Muscle of leg (tissue), 11 donors: ENCODE data around the gene LGI2. TPM values are rescaled to one million over a fixed set of nuclear protein-coding genes. Genes with fewer than 3 reads are reported as not detected.

Experiments used
- DNase-seq: peaks from one replicate; pipeline ENCODE4 v3.0.0; 2013
- H3K27ac ChIP-seq: one replicate; pipeline ENCODE4 v1.5.1; 2013; ENCODE audit warnings: mild to moderate bottlenecking, low read length, control low read depth
- H3K27me3 ChIP-seq: one replicate; pipeline ENCODE4 v1.6.1; 2013; ENCODE audit warnings: low read length; ENCODE audit not compliant: control insufficient read depth, insufficient read depth
- H3K36me3 ChIP-seq: one replicate; pipeline ENCODE4 v1.6.1; 2013; ENCODE audit warnings: low read length; ENCODE audit not compliant: control insufficient read depth, insufficient read depth
- H3K4me1 ChIP-seq: one replicate; pipeline ENCODE4 v1.6.1; 2013; ENCODE audit warnings: low read length; ENCODE audit not compliant: control insufficient read depth, insufficient read depth
- H3K4me3 ChIP-seq: one replicate; pipeline ENCODE4 v1.5.1; 2013; ENCODE audit warnings: low read length, control low read depth
- H3K9me3 ChIP-seq: replicated peaks from 2 replicates; pipeline ENCODE4 v1.6.1; 2013; ENCODE audit warnings: low read depth, low read length; ENCODE audit not compliant: control insufficient read depth
- WGBS: methylation state at CpG from one replicate; pipeline ENCODE4 v1.1.5; 2013; ENCODE audit warnings: missing lambda C conversion rate; ENCODE audit not compliant: insufficient coverage; 5-methylcytosine and 5-hydroxymethylcytosine counted together
- polyA plus RNA-seq, 8 donors: library from polyadenylated mRNA; unstranded; fragments of 120-200 nt; gene quantifications; one replicate each; pipeline versions ENCODE4 v1.2.1 to v1.2.3, GENCODE V29; 2013; ENCODE audit warnings: inconsistent platforms in 1 of 8, low replicate concordance in 1 of 8; ENCODE audit not compliant: insufficient read length in 8 of 8, insufficient read depth in 1 of 8
- total RNA-seq: library from RNA; stranded (reverse); fragments of 120-200 nt; gene quantifications from one replicate; pipeline ENCODE4 v1.2.4, GENCODE V29; 2013

The LGI2 gene
- total and polyA plus RNA-seq, 9 donors: 2.6 to 7.3 (median 5.1) TPM

DNA sequence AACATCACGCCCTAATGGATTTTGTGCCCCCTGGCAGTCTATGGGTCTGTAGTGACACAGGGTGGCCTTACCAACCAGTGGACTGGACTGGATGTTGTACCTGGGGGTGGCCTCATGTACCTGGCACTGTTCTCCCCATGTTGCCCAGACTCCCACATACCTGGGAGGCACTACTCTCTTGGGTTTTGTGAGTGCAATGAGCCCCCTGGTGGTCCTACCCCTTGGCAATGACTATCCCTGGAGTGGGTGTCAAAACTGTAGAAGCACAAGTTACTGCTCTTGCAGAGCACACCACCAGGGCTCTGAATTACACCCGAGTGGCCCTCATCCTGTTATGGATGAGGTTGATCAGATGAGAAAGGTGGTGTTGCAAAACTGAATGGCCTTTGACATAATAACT lies 60.1 kb downstream of the LGI2 start:
- H3K27me3 ChIP-seq: peaks cover 5% of the 10 kb centered on the region
- 100% methylated on average over 1 of the region's 2 CpGs for WGBS
- no peak for DNase-seq
- H3K4me1 ChIP-seq: peaks cover 17% of the 10 kb centered on the region
- peaks cover 4% of the 10 kb centered on the region for H3K9me3 ChIP-seq
- no peak overlapping the region for H3K4me3 ChIP-seq
- no peak overlapping the region for H3K27ac ChIP-seq
- H3K36me3 ChIP-seq: no peaks in the 10 kb centered on the region

DNA sequence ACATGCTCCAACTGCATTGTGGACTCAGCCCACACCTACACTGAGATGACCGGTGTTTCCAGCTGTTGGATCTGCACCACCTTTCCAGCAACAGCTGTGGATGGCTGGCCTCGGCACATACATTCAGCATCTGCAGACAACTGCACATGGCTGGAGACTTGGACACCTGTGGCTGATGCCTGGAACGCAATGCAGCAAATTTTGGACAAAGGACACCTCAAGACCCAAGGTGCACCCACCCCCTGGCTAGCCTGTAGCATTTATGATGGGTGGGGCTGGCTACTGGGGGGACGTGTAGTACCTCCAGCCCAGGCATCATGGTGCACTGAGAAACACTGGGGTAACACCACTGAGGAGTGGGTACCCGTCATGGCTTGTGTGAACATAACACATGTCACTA lies 60.6 kb downstream of the LGI2 start:
- Histone ChIP-seq H3K4me1 (peaks cover 17% of the 10 kb centered on the region), H3K36me3 (no peaks in the 10 kb centered on the region), H3K4me3 (no peak overlapping the region), H3K27ac (no peak overlapping the region), H3K9me3 (peaks cover 6% of the 10 kb centered on the region), H3K27me3 (peaks cover 5% of the 10 kb centered on the region)
- 83% methylated on average over 1 of the region's 5 CpGs for WGBS
- no peak for DNase-seq

DNA sequence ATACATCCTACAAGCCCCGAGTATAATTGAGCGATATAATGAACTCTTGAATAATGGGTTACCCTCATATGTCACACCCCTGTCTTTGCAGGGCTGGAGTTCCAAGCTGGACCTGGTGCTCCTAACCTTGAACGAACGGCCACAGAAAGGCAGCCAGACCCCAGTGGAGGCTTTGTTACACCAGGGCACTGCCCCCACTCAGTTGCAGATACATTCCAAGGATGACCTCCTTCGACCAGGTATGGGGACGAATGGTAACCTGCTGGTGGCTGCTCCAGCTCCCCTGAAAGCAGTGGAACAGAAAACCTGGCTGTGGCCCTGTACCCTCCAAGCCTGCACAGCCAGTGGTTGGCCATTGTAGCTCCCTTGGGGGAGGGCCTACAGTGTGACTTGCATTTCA lies 61.3 kb downstream of the LGI2 start:
- WGBS: 99% methylated on average over 6 of the region's 6 CpGs
- DNase-seq: no peak
- Histone ChIP-seq H3K27ac (no peak overlapping the region), H3K36me3 (no peaks in the 10 kb centered on the region), H3K4me1 (peaks cover 17% of the 10 kb centered on the region), H3K4me3 (no peak overlapping the region), H3K27me3 (peaks cover 5% of the 10 kb centered on the region), H3K9me3 (peaks cover 6% of the 10 kb centered on the region)

DNA sequence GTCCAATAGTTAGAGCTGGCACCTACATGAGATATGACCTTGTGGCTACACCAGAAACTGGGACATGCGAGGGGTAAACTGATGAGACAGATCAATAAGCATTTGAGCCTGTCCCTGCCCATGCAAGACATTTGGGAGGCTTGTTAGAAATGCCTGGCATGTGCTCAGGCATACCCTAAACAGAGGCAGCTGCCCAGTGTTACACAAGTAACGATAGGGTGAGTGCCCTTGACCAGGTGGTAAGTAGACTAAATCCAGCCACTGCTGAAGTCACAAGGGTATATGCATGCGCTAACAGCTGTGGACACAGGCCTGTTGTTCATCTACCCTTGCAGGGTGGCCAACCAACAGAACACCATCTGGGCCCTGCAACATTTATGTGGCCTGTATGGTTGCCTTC lies 61.8 kb downstream of the LGI2 start:
- H3K36me3 ChIP-seq: no peaks in the 10 kb centered on the region
- peaks cover 3% of the 10 kb centered on the region for H3K27me3 ChIP-seq
- peaks cover 17% of the 10 kb centered on the region for H3K4me1 ChIP-seq
- H3K4me3 ChIP-seq: no peak overlapping the region
- H3K27ac ChIP-seq: no peak overlapping the region
- peak; percentile 41 for DNase-seq
- 97% methylated on average over 3 of the region's 3 CpGs for WGBS
- peaks cover 6% of the 10 kb centered on the region for H3K9me3 ChIP-seq

DNA sequence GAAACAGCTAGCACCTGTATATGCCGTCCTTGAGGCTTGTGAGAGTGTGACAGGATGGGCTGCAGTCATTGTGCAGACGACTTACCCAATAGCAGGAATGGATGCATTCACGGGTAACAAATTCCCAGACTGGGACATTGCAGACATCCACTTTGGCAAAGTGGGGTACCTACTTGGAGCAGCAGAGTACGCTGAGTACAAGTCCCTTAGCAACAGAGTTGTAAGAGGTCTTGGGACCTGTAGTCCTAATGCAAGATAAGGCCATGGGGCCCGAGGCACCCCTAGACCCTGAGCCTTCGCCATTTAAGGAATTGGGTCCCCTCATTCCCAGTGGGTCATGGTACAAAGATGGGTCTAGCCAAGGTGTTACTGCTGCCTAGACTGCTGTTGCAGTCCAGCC lies 62.5 kb downstream of the LGI2 start:
- H3K36me3 ChIP-seq: no peaks in the 10 kb centered on the region
- no peaks in the 10 kb centered on the region for H3K27me3 ChIP-seq
- peaks cover 17% of the 10 kb centered on the region for H3K4me1 ChIP-seq
- H3K9me3 ChIP-seq: peaks cover 6% of the 10 kb centered on the region
- H3K4me3 ChIP-seq: no peak overlapping the region
- no peak for DNase-seq
- H3K27ac ChIP-seq: no peak overlapping the region
- 88% methylated on average over 6 of the region's 6 CpGs for WGBS

DNA sequence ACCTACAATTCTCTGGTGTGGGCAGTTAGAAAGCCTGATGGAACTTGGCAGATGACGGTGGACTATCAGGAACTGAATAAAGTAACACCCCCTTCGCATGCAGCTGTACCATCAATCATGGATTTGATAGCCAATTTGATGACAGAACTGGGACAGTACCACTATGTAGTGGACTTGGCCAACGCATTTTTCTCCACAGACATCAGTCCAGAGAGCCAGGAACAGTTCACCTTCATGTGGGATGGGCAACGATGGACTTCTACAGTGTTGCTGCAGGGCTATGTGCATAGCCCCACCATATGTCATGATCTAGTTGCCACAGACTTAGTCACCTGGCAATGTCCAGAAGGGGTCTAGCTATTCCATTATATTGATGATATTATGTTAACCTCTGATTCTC lies 63.4 kb downstream of the LGI2 start:
- WGBS: 90% methylated on average over 2 of the region's 4 CpGs
- H3K27me3 ChIP-seq: no peaks in the 10 kb centered on the region
- H3K4me1 ChIP-seq: peaks cover 17% of the 10 kb centered on the region
- H3K36me3 ChIP-seq: no peaks in the 10 kb centered on the region
- no peak overlapping the region for H3K27ac ChIP-seq
- DNase-seq: no peak
- peaks cover 6% of the 10 kb centered on the region for H3K9me3 ChIP-seq
- H3K4me3 ChIP-seq: no peak overlapping the region

DNA sequence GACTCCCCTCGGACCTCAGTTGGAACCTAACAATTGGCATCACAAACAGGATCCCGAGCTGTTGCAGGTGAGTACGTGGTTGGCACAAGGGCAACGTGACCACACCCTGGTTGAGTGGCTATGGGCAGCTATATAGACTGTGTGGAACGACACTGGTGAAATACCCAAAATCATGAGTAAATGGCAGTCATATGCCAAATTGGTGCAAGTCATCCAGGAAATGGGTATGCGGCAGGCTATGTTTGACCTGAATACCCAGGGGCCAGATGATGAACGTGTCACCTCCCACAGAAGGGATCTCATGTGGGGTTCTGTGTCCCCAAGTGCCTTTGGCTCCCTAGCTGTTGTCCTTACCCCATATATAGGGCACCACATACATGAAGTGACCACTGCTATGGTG lies 64.7 kb downstream of the LGI2 start:
- H3K27ac ChIP-seq: no peak overlapping the region
- H3K9me3 ChIP-seq: peaks cover 6% of the 10 kb centered on the region
- no peaks in the 10 kb centered on the region for H3K36me3 ChIP-seq
- peaks cover 13% of the 10 kb centered on the region for H3K4me1 ChIP-seq
- 85% methylated on average over 6 of the region's 7 CpGs for WGBS
- H3K27me3 ChIP-seq: no peaks in the 10 kb centered on the region
- no peak for DNase-seq
- no peak overlapping the region for H3K4me3 ChIP-seq

DNA sequence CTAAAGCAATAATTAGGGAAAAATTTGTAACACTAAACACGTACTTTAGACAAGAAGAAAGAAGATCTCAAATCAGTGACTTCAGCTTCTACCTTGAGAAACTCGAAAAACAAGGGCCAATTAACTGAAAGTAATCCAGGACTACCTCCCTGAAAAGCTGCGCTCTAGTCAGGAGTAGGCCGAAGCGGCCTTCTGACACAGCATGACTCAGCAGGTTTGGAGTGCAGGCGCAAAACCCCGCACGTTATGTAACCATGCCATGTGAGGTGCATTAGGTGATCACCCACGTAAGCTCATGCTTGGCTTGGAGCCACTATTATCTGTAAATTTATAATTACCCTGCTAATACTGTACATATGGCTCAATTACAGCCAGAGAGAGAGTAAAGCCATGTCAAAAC lies 65.1 kb downstream of the LGI2 start:
- Histone ChIP-seq H3K27ac (no peak overlapping the region), H3K4me3 (no peak overlapping the region), H3K4me1 (peaks cover 13% of the 10 kb centered on the region), H3K27me3 (no peaks in the 10 kb centered on the region), H3K9me3 (peaks cover 6% of the 10 kb centered on the region), H3K36me3 (no peaks in the 10 kb centered on the region)
- DNase-seq: no peak
- 64% methylated on average over 4 of the region's 9 CpGs for WGBS

DNA sequence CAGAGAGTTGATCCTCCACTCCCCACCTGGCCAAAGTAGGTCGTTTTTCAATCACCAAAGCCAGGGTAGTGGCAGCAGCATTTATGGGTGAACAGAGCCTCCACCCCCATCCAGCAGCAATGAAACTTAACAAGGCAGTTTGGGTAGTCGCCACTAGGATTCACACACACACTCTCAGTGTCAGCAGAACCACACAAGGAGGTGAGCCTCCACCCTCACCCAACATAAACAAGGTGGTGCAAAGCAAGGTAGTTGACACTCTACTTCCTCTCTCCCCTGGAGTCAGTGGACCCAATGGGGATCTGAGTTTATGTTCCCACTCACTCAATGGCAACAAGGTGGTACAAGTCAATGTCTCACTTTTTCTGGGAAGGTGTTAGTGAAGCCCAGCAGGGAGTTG lies 67.5 kb downstream of the LGI2 start:
- no peaks in the 10 kb centered on the region for H3K4me1 ChIP-seq
- H3K27ac ChIP-seq: no peak overlapping the region
- H3K4me3 ChIP-seq: no peak overlapping the region
- H3K36me3 ChIP-seq: no peaks in the 10 kb centered on the region
- DNase-seq: no peak
- H3K9me3 ChIP-seq: peaks cover 6% of the 10 kb centered on the region
- H3K27me3 ChIP-seq: no peaks in the 10 kb centered on the region
- 83% methylated on average over 1 of the region's 2 CpGs for WGBS

DNA sequence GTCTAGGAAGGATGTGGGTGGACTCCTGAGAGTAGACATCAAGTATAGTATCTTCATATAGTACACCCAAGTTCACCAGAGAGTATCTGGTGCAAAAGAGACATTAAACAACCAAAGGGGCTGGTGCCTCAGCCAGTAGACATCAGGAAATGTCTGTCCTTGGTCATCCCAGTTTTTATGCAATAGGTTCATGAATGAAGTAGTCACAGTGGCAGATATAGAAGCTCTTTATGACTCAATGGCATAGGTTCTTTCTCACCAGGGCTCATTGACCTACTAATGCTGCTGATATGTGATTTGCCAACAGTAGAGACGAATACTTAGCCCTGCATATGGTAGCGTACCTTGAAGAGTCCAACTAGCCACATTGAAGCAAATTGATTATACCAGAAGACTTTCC lies 72.9 kb downstream of the LGI2 start:
- peaks cover 3% of the 10 kb centered on the region for H3K4me1 ChIP-seq
- H3K4me3 ChIP-seq: no peak overlapping the region
- no peak for DNase-seq
- H3K9me3 ChIP-seq: peaks cover 6% of the 10 kb centered on the region
- H3K36me3 ChIP-seq: no peaks in the 10 kb centered on the region
- no peaks in the 10 kb centered on the region for H3K27me3 ChIP-seq
- 73% methylated on average over 2 of the region's 2 CpGs for WGBS
- no peak overlapping the region for H3K27ac ChIP-seq

DNA sequence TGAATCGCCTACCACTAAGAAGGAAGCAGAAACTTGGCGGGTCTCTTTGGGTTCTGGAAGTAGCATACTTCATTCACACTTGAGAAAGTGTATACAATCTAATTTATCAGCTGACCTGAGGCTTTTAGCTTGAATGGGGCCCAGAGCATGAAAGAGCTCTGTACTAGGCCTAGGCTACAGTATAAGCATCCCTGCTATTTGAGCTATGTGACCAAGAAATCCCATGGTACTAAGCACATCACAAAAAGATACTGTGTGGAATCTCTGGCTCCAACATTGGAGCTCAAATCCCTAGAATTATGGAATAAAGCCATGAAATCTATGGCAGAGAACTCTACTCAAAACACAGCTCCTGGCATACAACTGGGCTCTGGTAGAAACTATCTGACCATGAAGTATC lies 74.0 kb downstream of the LGI2 start:
- H3K27me3 ChIP-seq: no peaks in the 10 kb centered on the region
- no peak overlapping the region for H3K27ac ChIP-seq
- H3K4me3 ChIP-seq: no peak overlapping the region
- H3K4me1 ChIP-seq: peaks cover 3% of the 10 kb centered on the region
- WGBS: no CpG with 5 or more reads among the region's 2 CpGs
- peaks cover 6% of the 10 kb centered on the region for H3K9me3 ChIP-seq
- peak; percentile 39 for DNase-seq
- no peaks in the 10 kb centered on the region for H3K36me3 ChIP-seq
